ENCODE results near the gene DBT.

DNA sequence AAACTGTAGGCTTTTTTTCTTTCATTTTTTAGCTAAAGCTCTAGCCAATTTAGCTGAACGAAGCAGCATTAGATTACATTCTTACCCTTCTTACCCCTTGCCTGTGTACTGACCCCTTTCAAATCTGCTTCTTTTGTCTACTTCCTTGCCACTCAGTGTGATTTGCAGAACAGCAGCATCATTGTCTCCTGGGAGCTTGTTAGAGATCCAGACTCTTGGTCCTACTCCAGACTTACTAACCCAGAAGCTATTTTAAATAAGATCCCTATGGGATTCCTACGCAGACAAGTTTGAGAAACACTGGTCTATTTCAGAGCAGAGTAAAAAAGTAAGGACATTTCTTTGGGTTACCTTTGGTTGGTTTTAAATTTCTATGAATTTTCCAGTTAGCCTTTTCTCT, 85.4 kb downstream of the DBT start:
- TF ChIP-seq POLR2A (IDR thresholded peaks at IDR 0.05; ENCODE audit: extremely low read depth, insufficient read length) = no peak
- TF ChIP-seq MYC (IDR thresholded peaks at IDR 0.05; ENCODE audit: low read depth, low read length) = no peak
- TF ChIP-seq, protein P1, sequence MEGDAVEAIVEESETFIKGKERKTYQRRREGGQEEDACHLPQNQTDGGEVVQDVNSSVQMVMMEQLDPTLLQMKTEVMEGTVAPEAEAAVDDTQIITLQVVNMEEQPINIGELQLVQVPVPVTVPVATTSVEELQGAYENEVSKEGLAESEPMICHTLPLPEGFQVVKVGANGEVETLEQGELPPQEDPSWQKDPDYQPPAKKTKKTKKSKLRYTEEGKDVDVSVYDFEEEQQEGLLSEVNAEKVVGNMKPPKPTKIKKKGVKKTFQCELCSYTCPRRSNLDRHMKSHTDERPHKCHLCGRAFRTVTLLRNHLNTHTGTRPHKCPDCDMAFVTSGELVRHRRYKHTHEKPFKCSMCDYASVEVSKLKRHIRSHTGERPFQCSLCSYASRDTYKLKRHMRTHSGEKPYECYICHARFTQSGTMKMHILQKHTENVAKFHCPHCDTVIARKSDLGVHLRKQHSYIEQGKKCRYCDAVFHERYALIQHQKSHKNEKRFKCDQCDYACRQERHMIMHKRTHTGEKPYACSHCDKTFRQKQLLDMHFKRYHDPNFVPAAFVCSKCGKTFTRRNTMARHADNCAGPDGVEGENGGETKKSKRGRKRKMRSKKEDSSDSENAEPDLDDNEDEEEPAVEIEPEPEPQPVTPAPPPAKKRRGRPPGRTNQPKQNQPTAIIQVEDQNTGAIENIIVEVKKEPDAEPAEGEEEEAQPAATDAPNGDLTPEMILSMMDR (IDR thresholded peaks at IDR 0.05; ENCODE audit: low read depth, low read length) = no peak
- TF ChIP-seq, protein P2, sequence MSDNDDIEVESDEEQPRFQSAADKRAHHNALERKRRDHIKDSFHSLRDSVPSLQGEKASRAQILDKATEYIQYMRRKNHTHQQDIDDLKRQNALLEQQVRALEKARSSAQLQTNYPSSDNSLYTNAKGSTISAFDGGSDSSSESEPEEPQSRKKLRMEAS (IDR thresholded peaks at IDR 0.05; ENCODE audit: low read depth, low read length) = no peak

Data from NB4 (cell line).